HG02678 (cell line): ENCODE data around the gene CNGB1.
"Not testable (repeated sequence)": the region's sequence is repeated elsewhere in the genome, so short reads cannot be mapped to it uniquely, and the experiment has no call there.

ENCODE experiments used
- ATAC-seq: cut with Tn5 transposase; IDR thresholded peaks from one replicate; pipeline ENCODE4 v1.9.1; 2021; ENCODE audit warnings: mild to moderate bottlenecking, moderate library complexity; ENCODE audit not compliant: unreplicated experiment

The CNGB1 gene

GRCh38 chr16:57938484-57938883, 32.4 kb downstream of the CNGB1 start:
- ATAC-seq, result no peak

- ATAC-seq, result no peak
Measured at GRCh38 chr16:57937861-57938260, 33.1 kb downstream of the CNGB1 start.

- no peak for ATAC-seq
Measured at GRCh38 chr16:57935904-57936303, 35.0 kb downstream of the CNGB1 start.

- no peak for ATAC-seq
Measured at GRCh38 chr16:57930533-57930932, 40.4 kb downstream of the CNGB1 start.

- ATAC-seq, result no peak
Measured at GRCh38 chr16:57929250-57929649, 41.7 kb downstream of the CNGB1 start.

- ATAC-seq, result no peak
Measured at GRCh38 chr16:57926041-57926440, 44.9 kb downstream of the CNGB1 start.

GRCh38 chr16:57925310-57925709, 45.6 kb downstream of the CNGB1 start:
- ATAC-seq, result no peak

GRCh38 chr16:57924514-57924913, 46.4 kb downstream of the CNGB1 start:
- ATAC-seq, result no peak

GRCh38 chr16:57923841-57924240, 47.1 kb downstream of the CNGB1 start:
- ATAC-seq, result no peak

- ATAC-seq, result no peak
Measured at GRCh38 chr16:57923418-57923817, 47.5 kb downstream of the CNGB1 start.

- no peak for ATAC-seq
Measured at GRCh38 chr16:57920880-57921229, 50.1 kb downstream of the CNGB1 start.

- no peak for ATAC-seq
Measured at GRCh38 chr16:57920215-57920879, 50.6 kb downstream of the CNGB1 start.

GRCh38 chr16:57918994-57919393, 51.9 kb downstream of the CNGB1 start:
- no peak for ATAC-seq

- ATAC-seq, result no peak
Measured at GRCh38 chr16:57918444-57918843, 52.5 kb downstream of the CNGB1 start.

GRCh38 chr16:57917929-57918328, 53.0 kb downstream of the CNGB1 start:
- ATAC-seq, result not testable (repeated sequence)

GRCh38 chr16:57917489-57917888, 53.4 kb downstream of the CNGB1 start:
- not testable (repeated sequence) for ATAC-seq

GRCh38 chr16:57916735-57917438, 54.0 kb downstream of the CNGB1 start:
- no peak for ATAC-seq

- ATAC-seq, result no peak
Measured at GRCh38 chr16:57915811-57916488, 55.0 kb downstream of the CNGB1 start.

GRCh38 chr16:57915267-57915666, 55.7 kb downstream of the CNGB1 start:
- ATAC-seq, result no peak

- ATAC-seq, result no peak
Measured at GRCh38 chr16:57914244-57915173, 56.4 kb downstream of the CNGB1 start.
